Measurements from ENCODE around the gene TP53AIP1. TPM values are rescaled to one million over a fixed set of nuclear protein-coding genes. Genes with fewer than 3 reads are reported as not detected.

Gene TP53AIP1
- total and polyA plus RNA-seq, 10 of the 15 experiments (the other 5 are each of a cell fraction or from before 2014, with no cell fraction given), result 0.01 TPM; not detected in 9

- no peak overlapping the region for H3K27ac ChIP-seq (ENCODE audit: control insufficient read depth, insufficient read depth)
- DNase-seq (ENCODE audit: low read depth, low spot score), result peak; percentile 8
- intact Hi-C loops (cut with micrococcal nuclease; ENCODE audit: unreplicated experiment), result no loop called here
- H4K20me1 ChIP-seq (ENCODE audit: control insufficient read depth, insufficient read depth), result no peaks in the 10 kb centered on the region
- ChIA-PET SMC1A (ENCODE audit: uncharacterized antibody, unreplicated experiment) (interaction anchor here (0.8 to 1.4 kb wide), 5 partner anchors 9 to 102 kb away, joined by 3 to 5 read pairs (median 4); no protein-coding TSS in a partner anchor), RAD21 (ENCODE audit: unreplicated experiment) (no interaction called here), CTCF (interaction anchor here (1.0 to 1.9 kb wide), 4 partner anchors 9 to 100 kb away, joined by 3 to 9 read pairs (median 4); no protein-coding TSS in a partner anchor), POLR2A (no interaction called here)
- H3K4me1 ChIP-seq (ENCODE audit: control insufficient read depth, insufficient read depth, low read length), result no peaks in the 10 kb centered on the region
- in situ Hi-C loops (cut with MboI), result no loop called here
- no peak overlapping the region for H2AFZ ChIP-seq (ENCODE audit: control insufficient read depth, low read depth, low read length)
- H3K27me3 ChIP-seq (replicated peaks in 1 of 2; ENCODE audit: control insufficient read depth in 2 of 2, insufficient read depth in 2 of 2, low read length in 1 of 2), result no peaks in the 10 kb centered on the region
- BruUV-seq (replicated peaks), result no TSS peak
- H3K79me2 ChIP-seq (ENCODE audit: control insufficient read depth, insufficient read depth, low read length), result no peaks in the 10 kb centered on the region
- H3K4me3 ChIP-seq, result no peak overlapping the region
- no peaks in the 10 kb centered on the region for H3K36me3 ChIP-seq (ENCODE audit: control insufficient read depth in 2 of 2, insufficient read depth in 2 of 2, low read length in 1 of 2)
- no peak for TF ChIP-seq ZSCAN29 (IDR thresholded peaks at IDR 0.05)
- TF ChIP-seq CBX5 (IDR thresholded peaks at IDR 0.05; ENCODE audit: low read depth), result no peak
- no peak for TF ChIP-seq NR2C1 (IDR thresholded peaks at IDR 0.05)
- no peak for TF ChIP-seq MLLT1 (IDR thresholded peaks at IDR 0.05)
- TF ChIP-seq NR2C2 (IDR thresholded peaks at IDR 0.05; ENCODE audit: borderline replicate concordance, control insufficient read depth, insufficient read length, low read depth), result no peak
- no peak for TF ChIP-seq MTA3 (IDR thresholded peaks at IDR 0.05; ENCODE audit: borderline replicate concordance, low read length)
- H3K9me3 ChIP-seq (replicated peaks; ENCODE audit: control insufficient read depth, insufficient read depth, low read length), result no peaks in the 10 kb centered on the region
- whole genome bisulfite sequencing (ENCODE audit: insufficient coverage, insufficient replicate concordance, low lambda C conversion rate, missing lambda C conversion rate), result 8% methylated on average over 5 of the region's 5 CpGs
- no peak overlapping the region for H3K4me2 ChIP-seq (ENCODE audit: control insufficient read depth, insufficient read depth)
- ATAC-seq, result no peak; the same call in 2 of the 3 replicates
- no peak for FAIRE-seq
- no peak overlapping the region for H3K9ac ChIP-seq (ENCODE audit: control insufficient read depth, insufficient read depth, low read length)
Observed at GRCh38 chr11:128985880-128986279, 43.2 kb upstream of the TP53AIP1 start.

GRCh38 chr11:128983023-128983422 lies 40.4 kb upstream of the TP53AIP1 start:
- DNase-seq (ENCODE audit: low read depth, low spot score) (no peak), ATAC-seq (no peak), FAIRE-seq (no peak)
- H3K4me2 ChIP-seq (ENCODE audit: control insufficient read depth, insufficient read depth), result no peak overlapping the region
- CTCF ChIA-PET, result no interaction called here
- no peaks in the 10 kb centered on the region for H4K20me1 ChIP-seq (ENCODE audit: control insufficient read depth, insufficient read depth)
- H2AFZ ChIP-seq (ENCODE audit: control insufficient read depth, low read depth, low read length), result no peak overlapping the region
- WGBS (ENCODE audit: insufficient coverage, insufficient replicate concordance, low lambda C conversion rate, missing lambda C conversion rate), result 58% methylated on average over 8 of the region's 8 CpGs
- RAD21 ChIA-PET (ENCODE audit: unreplicated experiment), result no interaction called here
- no peaks in the 10 kb centered on the region for H3K27me3 ChIP-seq (replicated peaks in 1 of 2; ENCODE audit: control insufficient read depth in 2 of 2, insufficient read depth in 2 of 2, low read length in 1 of 2)
- BruUV-seq (replicated peaks), result no TSS peak
- POLR2A ChIA-PET, result no interaction called here
- no peaks in the 10 kb centered on the region for H3K4me1 ChIP-seq (ENCODE audit: control insufficient read depth, insufficient read depth, low read length)
- in situ Hi-C loops (cut with MboI), result no loop called here
- intact Hi-C loops (cut with micrococcal nuclease; ENCODE audit: unreplicated experiment), result no loop called here
- H3K27ac ChIP-seq (ENCODE audit: control insufficient read depth, insufficient read depth), result no peak overlapping the region
- no peak overlapping the region for H3K9ac ChIP-seq (ENCODE audit: control insufficient read depth, insufficient read depth, low read length)
- no peaks in the 10 kb centered on the region for H3K9me3 ChIP-seq (replicated peaks; ENCODE audit: control insufficient read depth, insufficient read depth, low read length)
- H3K36me3 ChIP-seq (ENCODE audit: control insufficient read depth in 2 of 2, insufficient read depth in 2 of 2, low read length in 1 of 2), result no peaks in the 10 kb centered on the region; a peak in 1 of 4 replicates
- SMC1A ChIA-PET (ENCODE audit: uncharacterized antibody, unreplicated experiment), result interaction anchor here (0.8 kb wide), 1 partner anchor 10 kb away, joined by 3 read pairs; no protein-coding TSS in a partner anchor
- H3K4me3 ChIP-seq, result no peak overlapping the region
- H3K79me2 ChIP-seq (ENCODE audit: control insufficient read depth, insufficient read depth, low read length), result no peaks in the 10 kb centered on the region
- TF ChIP-seq ZBTB40 (IDR thresholded peaks at IDR 0.05; ENCODE audit: borderline replicate concordance) (no peak), YY1 (IDR thresholded peaks at IDR 0.05; ENCODE audit: low read depth, low read length) (no peak), YBX1 (IDR thresholded peaks at IDR 0.05) (no peak)

Measured in GM12878 (cell line).